Caki2 (cell line): ENCODE data around the gene CMKLR1. TPM values are rescaled to one million over a fixed set of nuclear protein-coding genes. Genes with fewer than 3 reads are reported as not detected.
A peak's percentile ranks its signal among the peaks of the same experiment; 100 is the strongest.

Source experiments
- DNase-seq: peaks from one replicate; pipeline ENCODE4 v3.0.0-alpha.2; 2015; ENCODE audit warnings: low read depth
- in situ Hi-C: cut with HindIII; loops from 2 replicates; pipeline ENCODE4 v1.10.0; 2016; ENCODE audit warnings: low sequenced_read_pairs, low pct_unique_long_range_greater_than_20kb, mixed read lengths
- total RNA-seq: library from RNA; depleted of rRNA; stranded (reverse); fragments of >200 nt; shearing (Covaris generic); gene quantifications from 2 replicates; pipeline ENCODE4 v1.2.3, GENCODE V29; 2014; ENCODE audit warnings: low replicate concordance

CMKLR1 gene
- total RNA-seq, 1 experiment from 2014 or later = not detected

GRCh38 chr12:108307006-108307405, 32.1 kb downstream of the CMKLR1 start:
- in situ Hi-C loops = no loop called here

GRCh38 chr12:108306506-108306905, 32.6 kb downstream of the CMKLR1 start:
- no peak for DNase-seq
- in situ Hi-C loops = no loop called here

More at GRCh38 chr12:108307006-108307405, 32.1 kb downstream of the CMKLR1 start:
- DNase-seq = no peak

- in situ Hi-C loops = no loop called here
- peak; percentile 47 for DNase-seq
Measured at GRCh38 chr12:108305991-108306501, 33.1 kb downstream of the CMKLR1 start.

GRCh38 chr12:108305520-108305919, 33.6 kb downstream of the CMKLR1 start:
- DNase-seq = no peak
- in situ Hi-C loops = no loop called here

- DNase-seq = no peak
- in situ Hi-C loops = no loop called here
Measured at GRCh38 chr12:108304633-108305032, 34.5 kb downstream of the CMKLR1 start.

- in situ Hi-C loops = no loop called here
- DNase-seq = no peak
Measured at GRCh38 chr12:108303703-108304102, 35.4 kb downstream of the CMKLR1 start.

- DNase-seq = no peak
- in situ Hi-C loops = no loop called here
Measured at GRCh38 chr12:108302403-108303311, 36.5 kb downstream of the CMKLR1 start.

GRCh38 chr12:108302016-108302402, 37.1 kb downstream of the CMKLR1 start:
- DNase-seq = no peak
- in situ Hi-C loops = no loop called here

GRCh38 chr12:108301346-108301745, 37.8 kb downstream of the CMKLR1 start:
- DNase-seq = no peak
- in situ Hi-C loops = no loop called here

GRCh38 chr12:108299980-108300696, 39.0 kb downstream of the CMKLR1 start:
- no peak for DNase-seq

GRCh38 chr12:108299516-108299915, 39.6 kb downstream of the CMKLR1 start:
- in situ Hi-C loops = no loop called here
- no peak for DNase-seq

More at GRCh38 chr12:108299980-108300696, 39.0 kb downstream of the CMKLR1 start:
- in situ Hi-C loops = no loop called here

GRCh38 chr12:108298761-108299275, 40.3 kb downstream of the CMKLR1 start:
- no peak for DNase-seq
- in situ Hi-C loops = no loop called here

- in situ Hi-C loops = no loop called here
Measured at GRCh38 chr12:108297895-108298760, 41.0 kb downstream of the CMKLR1 start.

GRCh38 chr12:108297424-108297823, 41.7 kb downstream of the CMKLR1 start:
- in situ Hi-C loops = no loop called here
- no peak for DNase-seq

More at GRCh38 chr12:108297895-108298760, 41.0 kb downstream of the CMKLR1 start:
- DNase-seq = no peak

GRCh38 chr12:108296945-108297344, 42.2 kb downstream of the CMKLR1 start:
- in situ Hi-C loops = no loop called here
- DNase-seq = no peak

GRCh38 chr12:108295641-108296040, 43.5 kb downstream of the CMKLR1 start:
- in situ Hi-C loops = no loop called here
- no peak for DNase-seq

GRCh38 chr12:108289350-108290161, 49.6 kb downstream of the CMKLR1 start:
- no peak for DNase-seq
- in situ Hi-C loops = no loop called here
